Heart left ventricle (tissue), 16 donors: Measurements from ENCODE around the gene C16orf96. TPM values are rescaled to one million over a fixed set of nuclear protein-coding genes. Genes with fewer than 3 reads are reported as not detected.

ENCODE experiments used
- ATAC-seq, 4 donors: fragments of 200-7000 bp; cut with Tn5 transposase; one replicate each; pipeline ENCODE4 v1.9.1; 2020 to 2022; ENCODE audit warnings: moderate library complexity in 4 of 4, mild to moderate bottlenecking in 3 of 4, moderate number of reproducible peaks in 1 of 4
- DNase-seq, 5 donors: peaks; one replicate each; pipeline ENCODE4 v3.0.0-alpha.2; 2020
- H3K27ac ChIP-seq, 12 donors: fragments of 200-600 bp; sonication (generic) in 4 of 12; one replicate each; pipeline versions ENCODE4 v1.5.0 to v1.8.0; 2016 to 2022; ENCODE audit warnings: mild to moderate bottlenecking in 2 of 12
- H3K27me3 ChIP-seq, 9 donors: fragments of 200-600 bp; sonication (generic) in 2 of 9; one replicate each; pipeline versions ENCODE4 v1.5.1 to v1.8.0; 2016 to 2022; ENCODE audit warnings: mild to moderate bottlenecking in 3 of 9
- H3K36me3 ChIP-seq, 9 donors: fragments of 200-600 bp; sonication (generic) in 2 of 9; one replicate each; pipeline versions ENCODE4 v1.5.0 to v1.8.0; 2018 to 2022; ENCODE audit warnings: mild to moderate bottlenecking in 2 of 9
- H3K4me1 ChIP-seq, 12 donors: fragments of 200-600 bp; sonication (generic) in 4 of 12; one replicate each; pipeline versions ENCODE4 v1.5.0 to v1.8.0; 2016 to 2022; ENCODE audit warnings: mild to moderate bottlenecking in 3 of 12
- H3K4me3 ChIP-seq, 12 donors: fragments of 200-600 bp; sonication (generic) in 4 of 12; one replicate each; pipeline versions ENCODE4 v1.5.0 to v1.8.0; 2017 to 2022; ENCODE audit warnings: mild to moderate bottlenecking in 9 of 12, moderate library complexity in 4 of 12
- H3K9me3 ChIP-seq, 12 donors: fragments of 200-600 bp; sonication (generic) in 4 of 12; one replicate each; pipeline versions ENCODE4 v1.5.0 to v1.8.0; 2016 to 2022; ENCODE audit warnings: mild to moderate bottlenecking in 1 of 12
- CTCF ChIP-seq, 12 donors: fragments of 200-600 bp; sonication (generic) in 4 of 12; IDR thresholded peaks; one replicate each; pipeline versions ENCODE4 v1.5.0 to v1.8.0; 2018 to 2022; ENCODE audit warnings: antibody characterized with exemption in 12 of 12, mild to moderate bottlenecking in 5 of 12
- POLR2A ChIP-seq, 2 donors: fragments of 450-650 bp; IDR thresholded peaks; one replicate each; pipeline ENCODE4 v1.6.1; 2017; ENCODE audit warnings: antibody characterized with exemption in 2 of 2, mild to moderate bottlenecking in 2 of 2, moderate library complexity in 2 of 2
- WGBS, 4 donors: extraction: QIAGEN DNeasy Blood & Tissue Kit in 2 of 4; methylation state at CpG; one replicate each; pipeline versions ENCODE4 v1.1.5 to v1.1.7; 2013 to 2018; 5-methylcytosine and 5-hydroxymethylcytosine counted together
- intact Hi-C, 10 donors: fragments of 100-400 bp; cut with DNase I; formaldehyde crosslinking; loops; one replicate each; pipeline versions ENCODE4 v1.11.1 to v1.14.2; 2022
- polyA plus RNA-seq, 2 donors: library from polyadenylated mRNA; stranded (reverse); fragments of 200-250 nt; gene quantifications; one replicate each; pipeline ENCODE4 v1.2.3, GENCODE V29; 2013
- total RNA-seq, 9 donors: library from RNA; depleted of rRNA in 2 of 9; stranded (reverse); fragments of >200 nt in 2 of 9; fragmentation: NEBNext Ultra II Directional in 3 of 9; extraction: Animal tissue kit (Norgen Biotek cat#: 25700) in 3 of 9; gene quantifications; one replicate each; pipeline versions ENCODE4 v1.1.0 to v1.2.4, GENCODE V29; 2016 to 2023
- donor health status: ischemic (EF 13 %, LVEDD 7.1; RV severe dilation, severe dysfunction).
- donor health status: healthy with polysubstance abuse.
- donor health status: DM: no; HTN: yes; CAD: no.
- donor health status: DM: no; HTN: no; CAD: no.
- donor health status: ischemic (EF 25% LVEDD 6.9; RV normal size, moderate dysfunction).
- donor health status: ischemic (EF 25% LVEDD 5.7; RV mildly dilated, moderate dysfunction).
- donor health status: healthy.
- donor health status: DM: yes; HTN: yes; CAD: no.
- donor health status: ischemic (EF 35%, LVEDD 5.7; RV mildly dilated, moderate dysfunction).
- donor health status: nonischemic (EF 11% LVEDD 7.7; RV severe dilation, severe dysfunction).
- donor health status: DM: yes; HTN: yes; CAD: no.
- donor health status: PGD.
- donor health status: ischemic (EF 29% LVEDD 5.4; RV normal size, mild dysfunction).
- donor health status: nonischemic (EF 23%, LVEDD 6.1; RV moderate dilation, normal function).

Gene C16orf96
- total and polyA plus RNA-seq, 11 donors, result 0.01 to 0.19 (median 0.13) TPM; not detected in 2

GRCh38 chr16:4561596-4561995, 5.5 kb downstream of the C16orf96 start:
- WGBS, 4 donors, result 56 to 70% (median 67%) methylated on average over 8 to 9 of the region's 9 CpGs
- no peaks in the 10 kb centered on the region for H3K36me3 ChIP-seq
- DNase-seq, result no peak
- H3K27ac ChIP-seq, result no peak overlapping the region
- TF ChIP-seq POLR2A (IDR thresholded peaks at IDR 0.05) (no peak), CTCF (IDR thresholded peaks at IDR 0.05) (no peak)
- H3K4me1 ChIP-seq, result no peaks in the 10 kb centered on the region
- no peak overlapping the region for H3K4me3 ChIP-seq
- no peaks in the 10 kb centered on the region for H3K9me3 ChIP-seq
- intact Hi-C loops, result no loop called here
- no peak for ATAC-seq
- no peaks in the 10 kb centered on the region for H3K27me3 ChIP-seq

DNA sequence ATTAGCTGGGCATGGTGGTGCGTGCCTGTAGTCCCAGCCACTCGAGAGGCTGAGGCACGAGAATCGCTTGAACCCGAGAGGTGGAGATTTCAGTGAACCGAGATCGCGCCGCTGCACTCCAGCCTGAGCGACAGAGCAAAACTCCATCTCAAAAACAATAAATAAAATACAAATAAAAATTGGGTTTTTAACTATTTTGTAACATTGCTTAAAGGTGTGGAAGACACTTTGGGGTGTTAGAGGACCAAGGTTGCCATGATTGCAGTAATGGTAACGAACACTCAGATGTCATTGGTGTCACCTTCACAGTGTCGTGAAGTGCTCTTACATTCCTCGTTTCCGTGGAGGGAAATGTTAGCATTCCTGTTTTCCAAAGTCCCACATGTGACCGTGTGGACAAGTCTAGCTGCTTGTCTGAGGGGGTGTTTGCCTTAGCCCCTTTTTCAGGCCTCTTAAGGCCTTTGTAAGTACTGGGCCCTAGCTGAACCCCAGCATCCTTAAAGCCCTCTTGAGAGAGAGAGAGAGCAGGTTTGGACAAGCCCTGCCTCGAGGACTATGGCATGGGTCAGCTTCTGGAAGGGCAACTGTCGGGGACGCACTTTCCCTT, 8.6 kb downstream of the C16orf96 start:
- no peak overlapping the region for H3K4me3 ChIP-seq
- ATAC-seq, result no peak
- no peak overlapping the region for H3K27ac ChIP-seq
- intact Hi-C loops, result no loop called here
- H3K36me3 ChIP-seq, result no peaks in the 10 kb centered on the region
- TF ChIP-seq POLR2A (IDR thresholded peaks at IDR 0.05), result no peak
- TF ChIP-seq CTCF (IDR thresholded peaks at IDR 0.05), result no peak
- no peaks in the 10 kb centered on the region for H3K9me3 ChIP-seq
- no peak for DNase-seq
- no peaks in the 10 kb centered on the region for H3K4me1 ChIP-seq
- no peaks in the 10 kb centered on the region for H3K27me3 ChIP-seq
- 83 to 86% (median 83%) methylated on average over 17 to 18 of the region's 18 CpGs for WGBS, 4 donors

DNA sequence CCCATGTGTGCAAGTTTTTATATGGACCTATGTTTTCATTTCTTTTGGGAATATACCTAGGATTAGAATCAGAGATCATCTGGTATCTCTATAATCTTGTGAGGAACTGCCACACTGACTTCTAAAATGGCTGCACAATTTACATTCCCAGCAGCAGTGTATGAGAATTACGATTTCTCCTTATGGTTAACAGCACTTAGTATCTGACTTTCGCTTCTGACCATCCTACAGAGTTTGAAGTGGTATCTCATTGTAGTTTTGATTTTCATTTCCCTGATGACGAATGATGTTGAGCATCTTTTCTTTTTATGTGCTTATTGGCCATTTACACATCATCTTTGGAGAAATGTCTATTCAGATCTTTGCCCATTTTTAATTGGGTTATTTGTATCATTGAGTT, 10.0 kb downstream of the C16orf96 start:
- H3K27me3 ChIP-seq, result no peaks in the 10 kb centered on the region
- H3K36me3 ChIP-seq, result no peaks in the 10 kb centered on the region
- DNase-seq (no peak), ATAC-seq (no peak)
- no peaks in the 10 kb centered on the region for H3K9me3 ChIP-seq
- no peak overlapping the region for H3K27ac ChIP-seq
- WGBS, 4 donors, result 85 to 89% (median 87%) methylated on average over 3 of the region's 3 CpGs
- TF ChIP-seq CTCF (IDR thresholded peaks at IDR 0.05) (no peak), POLR2A (IDR thresholded peaks at IDR 0.05) (no peak)
- intact Hi-C loops, result no loop called here
- no peaks in the 10 kb centered on the region for H3K4me1 ChIP-seq
- H3K4me3 ChIP-seq, result no peak overlapping the region

- ATAC-seq, result no peak
- DNase-seq, result no peak
- no peaks in the 10 kb centered on the region for H3K36me3 ChIP-seq
- intact Hi-C loops, result no loop called here
- H3K4me1 ChIP-seq, result no peaks in the 10 kb centered on the region
- no peaks in the 10 kb centered on the region for H3K9me3 ChIP-seq
- no peak overlapping the region for H3K4me3 ChIP-seq
- TF ChIP-seq CTCF (IDR thresholded peaks at IDR 0.05) (no peak), POLR2A (IDR thresholded peaks at IDR 0.05) (no peak)
- 76 to 83% (median 79%) methylated on average over 6 of the region's 6 CpGs for WGBS, 4 donors
- no peak overlapping the region for H3K27ac ChIP-seq
- no peaks in the 10 kb centered on the region for H3K27me3 ChIP-seq
Measured at GRCh38 chr16:4570086-4570485, 13.9 kb downstream of the C16orf96 start.
